ENCODE measurements around the gene OSBPL9. TPM values are rescaled to one million over a fixed set of nuclear protein-coding genes. Genes with fewer than 3 reads are reported as not detected.
A peak's percentile ranks its signal among the peaks of the same experiment; 100 is the strongest.

Gene OSBPL9
- total and polyA plus RNA-seq, 4 donors = 42.8 to 121 (median 78.8) TPM

DNA sequence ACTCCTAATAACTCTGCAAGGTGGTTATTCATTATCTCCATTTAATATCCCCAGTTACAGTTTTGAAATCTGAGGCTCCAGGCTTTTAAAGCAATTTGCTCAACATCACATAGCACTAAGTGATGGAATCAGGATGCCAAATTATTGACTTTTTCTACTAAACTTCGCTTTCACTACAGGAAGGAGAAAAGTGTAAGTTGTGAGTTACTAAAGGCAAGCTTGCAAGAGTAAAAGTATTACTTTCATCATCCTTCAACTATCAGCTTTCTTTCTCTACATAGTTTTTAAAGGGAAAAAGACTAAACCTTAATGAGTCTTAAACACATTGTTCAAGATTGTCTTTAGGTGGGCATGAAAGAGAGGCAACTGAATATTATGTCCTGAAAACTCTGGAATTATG is 1.8 kb downstream of the OSBPL9 start:
- H3K9me3 ChIP-seq (ENCODE audit: control insufficient read depth, low read length) = no peaks in the 10 kb centered on the region
- H3K4me1 ChIP-seq (ENCODE audit: control insufficient read depth in 1 of 2, insufficient read depth in 2 of 2, low read length in 2 of 2) = peaks cover 5 to 20% of the 10 kb centered on the region in 2 donors
- DNase-seq = no peak
- intact Hi-C loops (cut with DNase I) = loop anchor here in 1 of 2 donors (5.0 kb wide), 1 partner anchor 119 kb away; no protein-coding TSS in a partner anchor
- peak overlapping the region; percentile 22 to 96 for H3K4me3 ChIP-seq (ENCODE audit: low read length in 2 of 2)
- no peak overlapping the region for H3K27ac ChIP-seq (ENCODE audit: low read depth in 1 of 2, low read length in 2 of 2)
- no peaks in the 10 kb centered on the region for H3K36me3 ChIP-seq (ENCODE audit: control insufficient read depth in 1 of 2, insufficient read depth in 2 of 2, low read length in 1 of 2)
- H3K27me3 ChIP-seq (ENCODE audit: control insufficient read depth in 1 of 2, insufficient read depth in 2 of 2, low read length in 1 of 2) = no peaks in the 10 kb centered on the region
- 42 to 43% methylated on average over 1 of the region's 1 CpG for WGBS, 2 donors
- no peak for ATAC-seq (ENCODE audit: low FRiP score)

DNA sequence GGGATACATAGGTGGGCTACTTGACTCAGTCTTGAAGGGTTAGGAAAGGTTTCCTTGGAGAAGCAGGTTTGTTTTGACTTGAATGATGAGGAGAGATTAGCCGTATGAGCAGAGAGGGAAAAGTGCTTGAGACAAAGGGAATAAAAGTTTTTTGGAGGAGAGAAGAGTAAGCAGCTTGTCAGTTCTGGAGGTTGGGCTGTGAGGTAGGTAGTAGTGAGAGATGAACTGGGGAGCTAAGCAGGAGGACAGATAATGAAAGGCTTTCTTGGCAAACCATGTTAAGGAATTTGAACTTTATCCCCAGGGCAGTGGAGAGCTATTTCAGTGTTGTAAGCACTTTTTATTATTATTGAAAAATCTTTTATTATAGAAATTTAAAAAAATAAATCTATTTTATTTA is 3.6 kb downstream of the OSBPL9 start:
- DNase-seq (no peak), ATAC-seq (ENCODE audit: low FRiP score) (no peak)
- no peak overlapping the region for H3K4me3 ChIP-seq (ENCODE audit: low read length in 2 of 2)

DNA sequence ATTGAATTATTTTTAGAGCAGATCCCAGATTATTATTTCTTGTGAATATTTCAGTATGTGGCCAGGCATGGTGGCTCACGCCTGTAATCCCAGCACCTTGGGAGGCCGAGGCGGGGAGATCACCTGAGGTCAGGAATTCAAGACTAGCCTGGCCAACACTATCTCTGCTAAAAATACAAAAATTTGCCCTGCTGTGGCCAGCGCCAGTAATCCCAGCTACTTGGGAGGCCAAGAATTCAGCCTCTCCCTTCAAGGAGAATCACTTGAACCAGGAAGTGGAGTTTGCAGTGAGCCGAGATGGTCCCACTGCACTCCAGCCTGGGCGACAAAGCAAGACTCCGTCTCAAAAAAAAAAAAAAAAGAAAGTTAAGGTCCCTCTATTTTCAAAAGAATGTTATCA is 4.3 kb downstream of the OSBPL9 start:
- Histone ChIP-seq H3K27ac (ENCODE audit: low read depth in 1 of 2, low read length in 2 of 2) (no peak overlapping the region), H3K4me1 (ENCODE audit: control insufficient read depth in 1 of 2, insufficient read depth in 2 of 2, low read length in 2 of 2) (peaks cover 5 to 20% of the 10 kb centered on the region in 2 donors), H3K36me3 (ENCODE audit: control insufficient read depth in 1 of 2, insufficient read depth in 2 of 2, low read length in 1 of 2) (no peaks in the 10 kb centered on the region), H3K4me3 (ENCODE audit: low read length in 2 of 2) (no peak overlapping the region), H3K9me3 (ENCODE audit: control insufficient read depth, low read length) (no peaks in the 10 kb centered on the region), H3K27me3 (ENCODE audit: control insufficient read depth in 1 of 2, insufficient read depth in 2 of 2, low read length in 1 of 2) (no peaks in the 10 kb centered on the region)
- DNase-seq (no peak), ATAC-seq (ENCODE audit: low FRiP score) (no peak)
- intact Hi-C loops (cut with DNase I) = loop anchor here in 1 of 2 donors (10.0 kb wide), 3 partner anchors 64 to 144 kb away; no protein-coding TSS in a partner anchor
- WGBS, 2 donors = 71 to 77% methylated on average over 7 of the region's 7 CpGs

More for the DNA sequence above, 3.6 kb downstream of the OSBPL9 start:
- Histone ChIP-seq H3K9me3 (ENCODE audit: control insufficient read depth, low read length) (no peaks in the 10 kb centered on the region), H3K36me3 (ENCODE audit: control insufficient read depth in 1 of 2, insufficient read depth in 2 of 2, low read length in 1 of 2) (no peaks in the 10 kb centered on the region), H3K4me1 (ENCODE audit: control insufficient read depth in 1 of 2, insufficient read depth in 2 of 2, low read length in 2 of 2) (peaks cover 5 to 20% of the 10 kb centered on the region in 2 donors), H3K27ac (ENCODE audit: low read depth in 1 of 2, low read length in 2 of 2) (no peak overlapping the region), H3K27me3 (ENCODE audit: control insufficient read depth in 1 of 2, insufficient read depth in 2 of 2, low read length in 1 of 2) (no peaks in the 10 kb centered on the region)
- intact Hi-C loops (cut with DNase I) = loop anchor here in 1 of 2 donors (10.0 kb wide), 3 partner anchors 64 to 144 kb away; no protein-coding TSS in a partner anchor
- 9 to 32% methylated on average over 1 of the region's 1 CpG for WGBS, 2 donors

DNA sequence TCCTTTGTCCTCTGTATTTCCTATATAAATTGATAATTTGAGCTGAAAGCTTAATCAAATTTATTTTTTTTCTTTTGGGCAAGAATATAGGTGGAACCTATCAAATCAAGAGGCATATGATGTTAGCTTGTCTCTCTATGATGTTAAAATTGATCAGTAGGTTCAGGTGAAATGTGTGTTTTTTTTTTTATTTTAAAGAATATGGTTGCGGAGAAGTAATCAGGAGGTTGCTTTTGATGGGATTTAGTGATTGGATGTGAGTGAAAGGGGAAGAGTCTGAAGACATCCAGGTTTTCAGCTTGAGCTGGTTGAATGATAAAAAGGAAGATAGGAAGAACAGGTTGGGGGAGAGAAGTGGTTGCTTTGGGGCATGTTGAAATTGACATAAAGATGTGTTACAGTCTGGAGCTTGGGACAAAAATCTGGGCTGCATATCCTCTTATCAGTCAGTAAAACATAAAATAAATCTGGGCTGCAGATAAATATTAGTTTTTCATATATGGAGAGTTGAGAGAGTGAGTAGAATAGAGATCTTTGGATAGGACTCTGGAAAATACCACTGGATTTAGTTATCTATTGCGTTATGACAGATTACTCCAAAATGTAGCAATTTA is 5.1 kb downstream of the OSBPL9 start:
- 53% methylated on average over 2 of the region's 2 CpGs for WGBS, 2 donors
- no peaks in the 10 kb centered on the region for H3K36me3 ChIP-seq (ENCODE audit: control insufficient read depth in 1 of 2, insufficient read depth in 2 of 2, low read length in 1 of 2)
- no peaks in the 10 kb centered on the region for H3K9me3 ChIP-seq (ENCODE audit: control insufficient read depth, low read length)
- H3K27ac ChIP-seq (ENCODE audit: low read depth in 1 of 2, low read length in 2 of 2) = no peak overlapping the region
- intact Hi-C loops (cut with DNase I) = loop anchor here in 1 of 2 donors (10.0 kb wide), 3 partner anchors 63 to 143 kb away; no protein-coding TSS in a partner anchor
- no peak for ATAC-seq (ENCODE audit: low FRiP score)
- H3K27me3 ChIP-seq (ENCODE audit: control insufficient read depth in 1 of 2, insufficient read depth in 2 of 2, low read length in 1 of 2) = no peaks in the 10 kb centered on the region
- H3K4me1 ChIP-seq (ENCODE audit: control insufficient read depth in 1 of 2, insufficient read depth in 2 of 2, low read length in 2 of 2) = peaks cover 5 to 20% of the 10 kb centered on the region in 2 donors
- H3K4me3 ChIP-seq (ENCODE audit: low read length in 2 of 2) = no peak overlapping the region
- no peak for DNase-seq

DNA sequence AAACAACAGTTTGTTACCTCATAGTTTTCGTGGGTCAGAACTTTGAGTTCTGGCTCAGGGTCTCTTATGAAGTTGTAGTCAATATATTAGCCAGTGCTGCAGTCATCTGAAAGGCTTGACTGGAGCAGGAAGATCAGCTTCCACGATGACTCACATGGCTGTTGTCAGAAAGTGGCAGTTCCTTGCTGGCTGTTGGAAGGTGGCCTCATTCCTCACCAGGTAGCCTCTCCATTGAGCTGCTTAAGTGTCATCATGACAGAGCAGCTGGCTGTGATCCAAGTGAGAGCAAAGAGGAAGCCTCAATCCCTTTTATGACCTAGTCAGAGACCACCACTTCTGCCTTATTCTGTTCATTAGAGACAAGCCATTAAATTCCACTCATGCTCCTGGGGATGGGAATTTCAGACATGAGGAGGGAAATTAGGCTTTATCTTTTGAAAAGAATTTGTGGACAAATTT is 5.6 kb downstream of the OSBPL9 start:
- ATAC-seq (ENCODE audit: low FRiP score) (peak; percentile 77), DNase-seq (peak in 1 of 2 donors; percentile 61)
- peaks cover 5 to 20% of the 10 kb centered on the region in 2 donors for H3K4me1 ChIP-seq (ENCODE audit: control insufficient read depth in 1 of 2, insufficient read depth in 2 of 2, low read length in 2 of 2)

DNA sequence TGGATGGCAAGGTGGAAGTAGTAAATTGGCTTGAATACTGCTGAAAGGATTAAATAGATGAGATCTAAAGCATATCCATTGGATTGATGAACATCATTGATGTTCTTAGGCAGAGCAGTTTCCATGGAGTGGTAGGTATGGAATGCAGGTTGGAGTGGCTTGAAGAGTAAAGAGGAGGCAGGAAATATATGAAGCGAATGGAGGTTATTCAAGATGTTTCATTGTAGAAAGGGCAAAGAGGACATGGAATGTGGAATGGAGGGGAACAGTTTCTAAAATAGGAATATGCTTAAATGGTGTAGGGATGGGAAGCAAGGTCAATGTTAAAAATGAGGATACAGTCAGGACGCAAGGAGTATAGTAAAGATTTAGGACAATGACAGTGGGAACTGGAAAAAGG is 6.1 kb downstream of the OSBPL9 start:
- ATAC-seq (ENCODE audit: low FRiP score) (no peak), DNase-seq (no peak)
- 88 to 94% methylated on average over 2 of the region's 2 CpGs for WGBS, 2 donors
- H3K36me3 ChIP-seq (ENCODE audit: control insufficient read depth in 1 of 2, insufficient read depth in 2 of 2, low read length in 1 of 2) = no peaks in the 10 kb centered on the region
- H3K4me3 ChIP-seq (ENCODE audit: low read length in 2 of 2) = no peak overlapping the region
- peaks cover 5 to 20% of the 10 kb centered on the region in 2 donors for H3K4me1 ChIP-seq (ENCODE audit: control insufficient read depth in 1 of 2, insufficient read depth in 2 of 2, low read length in 2 of 2)
- no peak overlapping the region for H3K27ac ChIP-seq (ENCODE audit: low read depth in 1 of 2, low read length in 2 of 2)
- no peaks in the 10 kb centered on the region for H3K27me3 ChIP-seq (ENCODE audit: control insufficient read depth in 1 of 2, insufficient read depth in 2 of 2, low read length in 1 of 2)
- H3K9me3 ChIP-seq (ENCODE audit: control insufficient read depth, low read length) = no peaks in the 10 kb centered on the region
- intact Hi-C loops (cut with DNase I) = loop anchor here in 1 of 2 donors (10.0 kb wide), 3 partner anchors 62 to 142 kb away; no protein-coding TSS in a partner anchor

More for the DNA sequence above, 5.6 kb downstream of the OSBPL9 start:
- WGBS, 2 donors = 8 to 14% methylated on average over 2 of the region's 2 CpGs
- no peaks in the 10 kb centered on the region for H3K9me3 ChIP-seq (ENCODE audit: control insufficient read depth, low read length)
- H3K27me3 ChIP-seq (ENCODE audit: control insufficient read depth in 1 of 2, insufficient read depth in 2 of 2, low read length in 1 of 2) = no peaks in the 10 kb centered on the region
- intact Hi-C loops (cut with DNase I) = loop anchor here in 1 of 2 donors (10.0 kb wide), 3 partner anchors 62 to 142 kb away; no protein-coding TSS in a partner anchor
- no peaks in the 10 kb centered on the region for H3K36me3 ChIP-seq (ENCODE audit: control insufficient read depth in 1 of 2, insufficient read depth in 2 of 2, low read length in 1 of 2)
- H3K4me3 ChIP-seq (ENCODE audit: low read length in 2 of 2) = no peak overlapping the region
- H3K27ac ChIP-seq (ENCODE audit: low read depth in 1 of 2, low read length in 2 of 2) = peak overlapping the region in 1 of 2 donors; percentile 40

DNA sequence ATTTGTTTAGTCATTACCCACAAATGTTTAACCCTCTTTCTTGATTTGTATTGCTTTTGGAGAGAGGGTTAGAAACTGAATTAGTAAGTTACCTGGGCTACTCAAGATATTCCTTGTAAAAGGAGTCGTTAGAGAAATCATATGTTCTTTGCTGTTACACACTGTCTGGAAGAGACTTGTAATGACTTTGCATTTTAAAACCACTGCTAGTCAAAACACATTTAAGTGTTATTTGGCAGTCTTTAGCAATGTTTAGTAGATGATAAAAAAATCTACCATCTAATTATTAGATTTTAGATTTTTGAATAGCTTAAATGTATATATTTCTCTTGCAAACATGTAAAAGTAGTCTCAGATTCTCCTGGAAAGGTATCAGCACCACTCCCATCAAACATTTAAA is 6.6 kb downstream of the OSBPL9 start:
- DNase-seq (no peak), ATAC-seq (ENCODE audit: low FRiP score) (no peak)
- peaks cover 5 to 20% of the 10 kb centered on the region in 2 donors for H3K4me1 ChIP-seq (ENCODE audit: control insufficient read depth in 1 of 2, insufficient read depth in 2 of 2, low read length in 2 of 2)
- H3K9me3 ChIP-seq (ENCODE audit: control insufficient read depth, low read length) = no peaks in the 10 kb centered on the region
- H3K36me3 ChIP-seq (ENCODE audit: control insufficient read depth in 1 of 2, insufficient read depth in 2 of 2, low read length in 1 of 2) = no peaks in the 10 kb centered on the region
- intact Hi-C loops (cut with DNase I) = loop anchor here in 1 of 2 donors (10.0 kb wide), 3 partner anchors 61 to 141 kb away; no protein-coding TSS in a partner anchor
- H3K27ac ChIP-seq (ENCODE audit: low read depth in 1 of 2, low read length in 2 of 2) = no peak overlapping the region
- no peaks in the 10 kb centered on the region for H3K27me3 ChIP-seq (ENCODE audit: control insufficient read depth in 1 of 2, insufficient read depth in 2 of 2, low read length in 1 of 2)
- H3K4me3 ChIP-seq (ENCODE audit: low read length in 2 of 2) = no peak overlapping the region
- 22 to 34% methylated on average over 1 of the region's 1 CpG for WGBS, 2 donors

DNA sequence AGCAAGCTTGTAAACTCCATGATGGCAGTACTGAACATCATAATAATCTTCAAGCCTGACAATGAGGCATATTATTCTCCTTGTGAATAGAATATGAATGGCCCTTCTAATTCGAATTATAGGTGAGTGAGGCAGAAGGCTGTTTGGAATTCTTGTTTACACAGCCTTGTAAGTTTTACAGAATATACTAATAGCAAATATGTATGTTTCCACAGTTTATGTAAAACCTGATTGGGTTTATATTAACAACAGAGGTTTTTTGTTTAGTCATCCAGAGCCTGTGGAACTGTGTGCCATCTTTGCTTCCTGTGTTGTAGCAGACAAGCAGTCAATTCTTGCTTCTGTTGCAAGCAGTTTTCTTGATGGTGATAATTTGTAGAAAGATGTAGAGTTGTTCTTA is 8.0 kb downstream of the OSBPL9 start:
- Histone ChIP-seq H3K4me3 (ENCODE audit: low read length in 2 of 2) (no peak overlapping the region), H3K36me3 (ENCODE audit: control insufficient read depth in 1 of 2, insufficient read depth in 2 of 2, low read length in 1 of 2) (no peaks in the 10 kb centered on the region), H3K9me3 (ENCODE audit: control insufficient read depth, low read length) (no peaks in the 10 kb centered on the region), H3K27ac (ENCODE audit: low read depth in 1 of 2, low read length in 2 of 2) (no peak overlapping the region), H3K27me3 (ENCODE audit: control insufficient read depth in 1 of 2, insufficient read depth in 2 of 2, low read length in 1 of 2) (no peaks in the 10 kb centered on the region), H3K4me1 (ENCODE audit: control insufficient read depth in 1 of 2, insufficient read depth in 2 of 2, low read length in 2 of 2) (peaks cover 5 to 17% of the 10 kb centered on the region in 2 donors)
- ATAC-seq (ENCODE audit: low FRiP score) (no peak), DNase-seq (no peak)
- 75 to 78% methylated on average over 1 of the region's 1 CpG for WGBS, 2 donors
- intact Hi-C loops (cut with DNase I) = loop anchor here in 1 of 2 donors (10.0 kb wide), 3 partner anchors 60 to 140 kb away; no protein-coding TSS in a partner anchor
